Measurements from ENCODE around the gene SH3PXD2A. TPM values are rescaled to one million over a fixed set of nuclear protein-coding genes. Genes with fewer than 3 reads are reported as not detected.

Gene SH3PXD2A
- total RNA-seq, 2 experiments from 2014 or later, result 6.5 to 7.4 TPM

GRCh38 chr10:103727546-103727963 is 127.8 kb downstream of the SH3PXD2A start:
- ChIA-PET CTCF (interaction anchor here (1.4 to 1.8 kb wide), 2 partner anchors 25 to 41 kb away, joined by 3 to 5 read pairs; no protein-coding TSS in a partner anchor), POLR2A (no interaction called here)
- Mint-ChIP-seq H3K9me3 (no peaks in the 10 kb centered on the region), H3K4me3 (no peak overlapping the region), H3K36me3 (ENCODE audit: low read depth) (no peaks in the 10 kb centered on the region), H3K27me3 (no peaks in the 10 kb centered on the region), H3K27ac (no peak overlapping the region), H3K4me1 (ENCODE audit: low read depth) (no peaks in the 10 kb centered on the region)
- DNase-seq, result no peak
- intact Hi-C loops (cut with micrococcal nuclease), result no loop called here
- TF ChIP-seq, protein P1, sequence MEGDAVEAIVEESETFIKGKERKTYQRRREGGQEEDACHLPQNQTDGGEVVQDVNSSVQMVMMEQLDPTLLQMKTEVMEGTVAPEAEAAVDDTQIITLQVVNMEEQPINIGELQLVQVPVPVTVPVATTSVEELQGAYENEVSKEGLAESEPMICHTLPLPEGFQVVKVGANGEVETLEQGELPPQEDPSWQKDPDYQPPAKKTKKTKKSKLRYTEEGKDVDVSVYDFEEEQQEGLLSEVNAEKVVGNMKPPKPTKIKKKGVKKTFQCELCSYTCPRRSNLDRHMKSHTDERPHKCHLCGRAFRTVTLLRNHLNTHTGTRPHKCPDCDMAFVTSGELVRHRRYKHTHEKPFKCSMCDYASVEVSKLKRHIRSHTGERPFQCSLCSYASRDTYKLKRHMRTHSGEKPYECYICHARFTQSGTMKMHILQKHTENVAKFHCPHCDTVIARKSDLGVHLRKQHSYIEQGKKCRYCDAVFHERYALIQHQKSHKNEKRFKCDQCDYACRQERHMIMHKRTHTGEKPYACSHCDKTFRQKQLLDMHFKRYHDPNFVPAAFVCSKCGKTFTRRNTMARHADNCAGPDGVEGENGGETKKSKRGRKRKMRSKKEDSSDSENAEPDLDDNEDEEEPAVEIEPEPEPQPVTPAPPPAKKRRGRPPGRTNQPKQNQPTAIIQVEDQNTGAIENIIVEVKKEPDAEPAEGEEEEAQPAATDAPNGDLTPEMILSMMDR (IDR thresholded peaks at IDR 0.05), result no peak
- ATAC-seq, result no peak

DNA sequence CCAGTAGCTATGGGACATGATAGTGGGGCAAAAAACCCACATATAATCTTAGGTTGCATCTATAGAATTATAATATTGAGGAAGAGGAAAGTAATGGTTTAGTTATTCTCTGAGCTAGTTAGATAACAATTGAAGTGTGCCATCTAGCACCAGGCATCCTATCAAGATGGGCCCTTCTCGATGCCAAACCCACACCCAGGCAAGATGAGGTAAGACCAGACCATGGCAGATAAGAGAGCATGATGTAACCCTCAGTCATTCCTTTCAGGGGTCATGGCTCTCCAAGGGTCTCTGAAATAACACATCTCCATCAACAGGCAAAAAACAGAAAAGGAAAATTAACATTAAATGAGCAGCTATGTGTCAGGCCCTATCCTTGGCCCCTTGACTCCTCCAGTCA is 128.7 kb downstream of the SH3PXD2A start:
- H3K4me3 Mint-ChIP-seq, result no peak overlapping the region
- no peaks in the 10 kb centered on the region for H3K36me3 Mint-ChIP-seq (ENCODE audit: low read depth)
- no peak overlapping the region for H3K27ac Mint-ChIP-seq
- H3K9me3 Mint-ChIP-seq, result no peaks in the 10 kb centered on the region
- H3K27me3 Mint-ChIP-seq, result no peaks in the 10 kb centered on the region
- intact Hi-C loops (cut with micrococcal nuclease), result no loop called here
- ATAC-seq (no peak), DNase-seq (no peak)
- TF ChIP-seq, protein P1 (IDR thresholded peaks at IDR 0.05), result no peak
- ChIA-PET CTCF (interaction anchor here (1.2 to 2.8 kb wide), 3 partner anchors 14 to 162 kb away, joined by 3 to 7 read pairs (median 3); no protein-coding TSS in a partner anchor), POLR2A (interaction anchor here (0.7 to 1.2 kb wide), 2 partner anchors 9 to 202 kb away, joined by 3 to 4 read pairs; no protein-coding TSS in a partner anchor)
- H3K4me1 Mint-ChIP-seq (ENCODE audit: low read depth), result no peaks in the 10 kb centered on the region

DNA sequence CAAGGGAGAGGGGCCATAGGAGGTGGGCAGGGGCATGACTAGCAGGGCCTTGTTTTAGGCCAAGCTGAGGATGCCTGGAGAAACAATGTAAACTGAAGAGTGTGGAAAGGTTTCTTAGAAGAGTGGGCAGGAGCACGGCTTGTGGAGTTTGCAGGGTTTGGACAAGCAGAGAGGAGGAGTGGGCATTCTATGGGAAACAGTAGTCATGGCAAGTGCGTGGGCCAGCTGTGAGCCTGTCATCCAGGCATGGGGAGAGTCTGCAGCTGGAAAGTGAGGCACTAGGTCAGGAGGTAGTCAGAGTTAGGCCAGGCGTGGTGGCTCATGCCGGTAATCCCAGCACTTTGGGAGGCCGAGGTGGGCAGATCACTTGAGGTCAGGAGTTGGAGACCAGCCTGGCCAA is 130.1 kb downstream of the SH3PXD2A start:
- no peaks in the 10 kb centered on the region for H3K9me3 Mint-ChIP-seq

DNA sequence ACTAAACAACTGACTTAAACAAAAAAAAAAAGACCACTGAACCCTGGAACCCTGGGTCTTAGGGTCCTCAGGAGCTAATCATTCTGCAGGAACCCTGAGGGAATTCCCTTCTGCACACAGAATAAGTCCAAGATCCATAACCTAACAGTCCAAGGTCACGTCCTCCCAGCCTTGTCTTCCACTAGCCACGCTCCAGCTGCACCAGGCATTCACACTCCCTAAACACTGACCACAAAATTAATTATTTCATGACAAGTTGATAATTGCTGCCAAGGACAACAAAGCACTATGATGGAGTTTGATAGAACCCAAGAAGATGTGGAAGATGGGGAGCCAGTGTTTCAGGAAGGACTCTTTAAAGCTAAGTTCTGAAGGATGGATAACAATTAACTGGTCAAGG is 130.6 kb downstream of the SH3PXD2A start:
- Mint-ChIP-seq H3K4me1 (ENCODE audit: low read depth) (no peaks in the 10 kb centered on the region), H3K27me3 (no peaks in the 10 kb centered on the region), H3K4me3 (no peak overlapping the region), H3K9me3 (no peaks in the 10 kb centered on the region), H3K27ac (no peak overlapping the region), H3K36me3 (ENCODE audit: low read depth) (no peaks in the 10 kb centered on the region)
- TF ChIP-seq, protein P1 (IDR thresholded peaks at IDR 0.05), result no peak
- ChIA-PET POLR2A (interaction anchor here (1.5 kb wide), 1 partner anchor 12 kb away, joined by 5 read pairs; no protein-coding TSS in a partner anchor), CTCF (interaction anchor here (1.1 to 2.8 kb wide), 3 partner anchors 10 to 28 kb away, joined by 3 to 7 read pairs (median 4); no protein-coding TSS in a partner anchor)
- DNase-seq (no peak), ATAC-seq (no peak)
- intact Hi-C loops (cut with micrococcal nuclease), result no loop called here

More for the DNA sequence above, 130.1 kb downstream of the SH3PXD2A start:
- DNase-seq, result no peak
- no peaks in the 10 kb centered on the region for H3K4me1 Mint-ChIP-seq (ENCODE audit: low read depth)
- intact Hi-C loops (cut with micrococcal nuclease), result no loop called here
- POLR2A ChIA-PET, result interaction anchor here (1.5 kb wide), 1 partner anchor 12 kb away, joined by 5 read pairs; no protein-coding TSS in a partner anchor
- ATAC-seq, result no peak
- no peak overlapping the region for H3K27ac Mint-ChIP-seq
- H3K4me3 Mint-ChIP-seq, result no peak overlapping the region
- no peaks in the 10 kb centered on the region for H3K27me3 Mint-ChIP-seq
- CTCF ChIA-PET, result interaction anchor here (1.1 to 2.8 kb wide), 3 partner anchors 10 to 27 kb away, joined by 3 to 7 read pairs (median 4); no protein-coding TSS in a partner anchor
- TF ChIP-seq, protein P1 (IDR thresholded peaks at IDR 0.05), result no peak
- H3K36me3 Mint-ChIP-seq (ENCODE audit: low read depth), result no peaks in the 10 kb centered on the region

DNA sequence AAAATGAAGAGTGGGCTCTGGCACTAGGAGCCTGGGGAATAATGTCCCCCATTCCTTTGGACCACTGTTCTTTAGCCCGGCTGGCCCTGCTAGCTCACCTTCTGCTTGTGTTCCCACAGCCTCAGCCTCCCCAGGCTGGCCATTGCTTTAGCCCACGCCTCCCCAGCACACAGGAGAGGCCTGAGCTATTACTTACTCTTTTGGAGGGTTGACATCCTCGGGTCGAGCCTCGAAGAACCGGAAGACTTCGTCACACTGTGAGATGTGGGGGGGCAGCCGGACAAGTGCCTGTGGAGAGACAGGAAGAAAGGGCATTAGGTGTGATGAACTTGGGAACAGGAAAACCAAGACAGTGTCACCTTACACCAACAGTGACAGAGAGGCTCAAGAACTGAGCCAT is 131.3 kb downstream of the SH3PXD2A start:
- Mint-ChIP-seq H3K9me3 (no peaks in the 10 kb centered on the region), H3K27me3 (no peaks in the 10 kb centered on the region), H3K4me3 (no peak overlapping the region), H3K27ac (no peak overlapping the region), H3K4me1 (ENCODE audit: low read depth) (peaks cover 1% of the 10 kb centered on the region), H3K36me3 (ENCODE audit: low read depth) (no peaks in the 10 kb centered on the region)
- ATAC-seq, result no peak
- TF ChIP-seq, protein P1 (IDR thresholded peaks at IDR 0.05), result no peak
- intact Hi-C loops (cut with micrococcal nuclease), result no loop called here
- POLR2A ChIA-PET, result interaction anchor here (1.5 kb wide), 1 partner anchor 13 kb away, joined by 5 read pairs; no protein-coding TSS in a partner anchor
- CTCF ChIA-PET, result interaction anchor here (1.7 to 2.8 kb wide), 2 partner anchors 11 to 29 kb away, joined by 4 to 7 read pairs; no protein-coding TSS in a partner anchor
- DNase-seq, result no peak

Data from activated CD8-positive, alpha-beta T cell treated with anti-CD3 and anti-CD28 coated beads for 36 hours (primary cell).